H1 (cell line): ENCODE data around the gene TBC1D4. TPM values are rescaled to one million over a fixed set of nuclear protein-coding genes. Genes with fewer than 3 reads are reported as not detected.

ENCODE experiments used
- CTCF ChIA-PET: fragments of 300-600 bp; sonication (Branson Sonifier 250); formaldehyde crosslinking; loops from one replicate; lab custom pipeline; 2021; ENCODE audit not compliant: partially characterized antibody; lab: Charles Lee
- POLR2A ChIA-PET: fragments of 300-600 bp; sonication (Branson Sonifier 250); formaldehyde crosslinking; loops from one replicate; lab custom pipeline; 2021; ENCODE audit warnings: inconsistent platforms; ENCODE audit not compliant: partially characterized antibody; lab: Charles Lee
- DNase-seq, 2 experiments: peaks; one replicate each; pipeline versions ENCODE4 v3.0.0 to v3.0.0-alpha.2; 2010 to 2022; ENCODE audit warnings: low spot score in 2 of 2, low read depth in 1 of 2, mixed read lengths in 1 of 2
- FAIRE-seq: peaks from 2 replicates; lab custom pipeline; 2011; peaks lifted over from hg19 to GRCh38; lab: Jason Lieb, UNC
- H2AFZ ChIP-seq: 2 replicates; pipeline ENCODE4 v1.8.1; 2012; ENCODE audit warnings: low read length, inconsistent platforms
- H2AK5ac ChIP-seq: 2 replicates; pipeline ENCODE4 v1.6.1; 2013; ENCODE audit warnings: low read depth, low read length
- H2BK120ac ChIP-seq: replicated peaks from 2 replicates; pipeline ENCODE3; 2013; ENCODE audit warnings: low read depth, low read length, inconsistent platforms
- H2BK12ac ChIP-seq: 2 replicates; pipeline ENCODE4 v1.6.1; 2013; ENCODE audit warnings: low read depth, low read length
- H2BK15ac ChIP-seq: 2 replicates; pipeline ENCODE4 v1.6.1; 2013; ENCODE audit warnings: low read length
- H2BK20ac ChIP-seq: 2 replicates; pipeline ENCODE4 v1.6.1; 2013; ENCODE audit warnings: low read length
- H2BK5ac ChIP-seq: 2 replicates; pipeline ENCODE4 v1.6.1; 2013; ENCODE audit warnings: low read depth, low read length
- H3K14ac ChIP-seq: 2 replicates; pipeline ENCODE4 v1.6.1; 2013; ENCODE audit warnings: inconsistent platforms; ENCODE audit not compliant: insufficient read length
- H3K18ac ChIP-seq: 2 replicates; pipeline ENCODE4 v1.6.1; 2013; ENCODE audit warnings: low read length; ENCODE audit errors: extremely low read depth
- H3K23ac ChIP-seq: 2 replicates; pipeline ENCODE4 v1.6.1; 2013; ENCODE audit warnings: inconsistent platforms; ENCODE audit not compliant: insufficient read length
- H3K23me2 ChIP-seq: 2 replicates; pipeline ENCODE4 v1.6.1; 2013; ENCODE audit warnings: low read depth, low read length
- H3K27ac ChIP-seq: 2 replicates; pipeline ENCODE4 v1.6.1; 2011; ENCODE audit warnings: low read depth, low read length, inconsistent platforms
- H3K27me3 ChIP-seq, 4 experiments: replicated peaks in 1 of 4; 1 replicate in 1 of 4; 2 replicates in 3 of 4; pipeline versions ENCODE4 v1.6.1 to v1.8.1; 2011 to 2013; ENCODE audit warnings: low read length in 3 of 4, mild to moderate bottlenecking in 3 of 4, inconsistent platforms in 2 of 4, mixed read lengths in 2 of 4, moderate library complexity in 1 of 4; ENCODE audit not compliant: control insufficient read depth in 3 of 4, insufficient read depth in 3 of 4; ENCODE audit errors: extremely low read depth in 1 of 4
- H3K36me3 ChIP-seq, 4 experiments: 2 replicates each; pipeline versions ENCODE4 v1.6.1 to v1.8.1; 2011 to 2013; ENCODE audit warnings: mild to moderate bottlenecking in 4 of 4, low read length in 3 of 4, moderate library complexity in 2 of 4, control low read depth in 1 of 4, inconsistent platforms in 1 of 4; ENCODE audit not compliant: insufficient read depth in 4 of 4, control insufficient read depth in 2 of 4
- H3K4ac ChIP-seq: replicated peaks from 2 replicates; pipeline ENCODE3; 2013; ENCODE audit warnings: low read length, low read depth, mixed read lengths, inconsistent platforms; ENCODE audit not compliant: insufficient read length
- H3K4me1 ChIP-seq, 4 experiments: replicated peaks in 1 of 4; 1 replicate in 1 of 4; 2 replicates in 3 of 4; pipeline versions ENCODE4 v1.6.1 to v1.8.1; 2011 to 2013; ENCODE audit warnings: low read length in 3 of 4, inconsistent platforms in 2 of 4, mixed read lengths in 1 of 4; ENCODE audit not compliant: insufficient read depth in 4 of 4, control insufficient read depth in 3 of 4
- H3K4me2 ChIP-seq, 2 experiments: 2 replicates each; pipeline versions ENCODE4 v1.6.1 to v1.8.1; 2011 to 2013; ENCODE audit warnings: low read depth in 2 of 2, low read length in 2 of 2, control low read depth in 1 of 2, inconsistent platforms in 1 of 2, mild to moderate bottlenecking in 1 of 2; ENCODE audit not compliant: insufficient read depth in 1 of 2
- H3K4me3 ChIP-seq, 4 experiments: fragments of 200-600, 300-600 bp in 1 of 4; sonication (generic), shearing (Covaris generic), sonication (Bioruptor Twin) in 1 of 4; 2 replicates each; pipeline versions ENCODE4 v1.5.1 to v1.8.1; 2011 to 2016; ENCODE audit warnings: low read length in 4 of 4, low read depth in 3 of 4, control low read depth in 2 of 4, inconsistent platforms in 2 of 4, mild to moderate bottlenecking in 2 of 4, mixed read lengths in 1 of 4, moderate library complexity in 1 of 4; ENCODE audit not compliant: insufficient read depth in 2 of 4; ENCODE audit errors: extremely low read depth in 1 of 4
- H3K56ac ChIP-seq: replicated peaks from 2 replicates; pipeline ENCODE3; 2013; ENCODE audit warnings: low read depth, mild to moderate bottlenecking, mixed read lengths, low read length, inconsistent platforms; ENCODE audit not compliant: insufficient read length
- H3K79me1 ChIP-seq: 2 replicates; pipeline ENCODE4 v1.6.1; 2013; ENCODE audit warnings: low read depth, low read length, control low read depth
- H3K79me2 ChIP-seq, 2 experiments: 2 replicates each; pipeline versions ENCODE4 v1.6.1 to v1.8.1; 2012 to 2013; ENCODE audit warnings: low read length in 2 of 2, mild to moderate bottlenecking in 2 of 2, inconsistent platforms in 1 of 2; ENCODE audit not compliant: insufficient read depth in 2 of 2, control insufficient read depth in 1 of 2
- H3K9ac ChIP-seq, 4 experiments: replicated peaks in 1 of 4; 1 replicate in 1 of 4; 2 replicates in 3 of 4; pipeline versions ENCODE4 v1.6.1 to v1.8.1; 2011 to 2013; ENCODE audit warnings: low read depth in 3 of 4, low read length in 3 of 4, control low read depth in 2 of 4, mild to moderate bottlenecking in 2 of 4, moderate library complexity in 2 of 4, inconsistent platforms in 1 of 4; ENCODE audit errors: extremely low read depth in 1 of 4
- H3K9me3 ChIP-seq, 2 experiments: 2 replicates each; pipeline versions ENCODE4 v1.6.1 to v1.8.1; 2012 to 2013; ENCODE audit warnings: mild to moderate bottlenecking in 2 of 2, moderate library complexity in 2 of 2, control low read depth in 1 of 2, inconsistent platforms in 1 of 2, low read depth in 1 of 2, low read length in 1 of 2, mixed read lengths in 1 of 2; ENCODE audit not compliant: insufficient read depth in 2 of 2
- H4K20me1 ChIP-seq, 2 experiments: replicated peaks in 1 of 2; 2 replicates each; pipeline versions ENCODE3 to v1.8.1; 2011 to 2013; ENCODE audit warnings: inconsistent platforms in 2 of 2, low read length in 2 of 2, mild to moderate bottlenecking in 1 of 2; ENCODE audit not compliant: insufficient read depth in 2 of 2, control insufficient read depth in 1 of 2
- H4K5ac ChIP-seq: 2 replicates; pipeline ENCODE4 v1.6.1; 2013; ENCODE audit warnings: low read length, low read depth, mixed read lengths, inconsistent platforms; ENCODE audit not compliant: insufficient read length
- H4K8ac ChIP-seq: 2 replicates; pipeline ENCODE4 v1.8.0; 2013; ENCODE audit warnings: mild to moderate bottlenecking, moderate library complexity, low read length, inconsistent platforms; ENCODE audit not compliant: insufficient read depth; ENCODE audit errors: extremely low read depth
- H4K91ac ChIP-seq: replicated peaks from 2 replicates; pipeline ENCODE3; 2013; ENCODE audit warnings: low read length, mixed read lengths, inconsistent platforms; ENCODE audit not compliant: insufficient read length
- BRCA1 ChIP-seq: IDR thresholded peaks from 2 replicates; pipeline ENCODE4 v1.6.1; 2012; ENCODE audit warnings: low read depth, low read length, improper control_type of control experiment
- CEBPB ChIP-seq: IDR thresholded peaks from 2 replicates; pipeline ENCODE4 v1.6.1; 2012; ENCODE audit warnings: low read depth, low read length
- CHD1 ChIP-seq: IDR thresholded peaks from 2 replicates; pipeline ENCODE4 v1.6.1; 2012; ENCODE audit warnings: low read depth, low read length, improper control_type of control experiment
- CREB1 ChIP-seq: IDR thresholded peaks from 2 replicates; pipeline ENCODE4 v1.6.1; 2012; ENCODE audit warnings: inconsistent platforms
- EP300 ChIP-seq, 2 experiments: IDR thresholded peaks; 1 replicate in 1 of 2; 2 replicates in 1 of 2; pipeline ENCODE4 v1.6.1; 2011 to 2012; ENCODE audit warnings: low read depth in 2 of 2, low read length in 2 of 2, mild to moderate bottlenecking in 2 of 2, borderline replicate concordance in 1 of 2, inconsistent platforms in 1 of 2, moderate library complexity in 1 of 2
- GTF2F1 ChIP-seq: IDR thresholded peaks from 2 replicates; pipeline ENCODE4 v1.6.1; 2012; ENCODE audit warnings: low read depth, low read length, improper control_type of control experiment, borderline replicate concordance
- KDM4A ChIP-seq: IDR thresholded peaks from one replicate; pipeline ENCODE4 v1.7.1; 2012; ENCODE audit warnings: low read depth, mild to moderate bottlenecking, moderate library complexity, low read length, inconsistent platforms; ENCODE audit not compliant: severe bottlenecking
- NRF1 ChIP-seq: IDR thresholded peaks from 2 replicates; pipeline ENCODE4 v1.6.1; 2011; ENCODE audit warnings: mild to moderate bottlenecking, low read depth, low read length, improper control_type of control experiment
- POLR2AphosphoS5 ChIP-seq: IDR thresholded peaks from 2 replicates; pipeline ENCODE4 v1.6.1; 2011; ENCODE audit warnings: low read depth, low read length
- RAD21 ChIP-seq, 2 experiments: IDR thresholded peaks in 1 of 2; conservative IDR thresholded peaks in 1 of 2; 2 replicates each; pipeline ENCODE4 v1.6.1; 2011; ENCODE audit warnings: low read depth in 2 of 2, low read length in 2 of 2, improper control_type of control experiment in 1 of 2, inconsistent platforms in 1 of 2, mild to moderate bottlenecking in 1 of 2, moderate library complexity in 1 of 2
- TAF1 ChIP-seq: IDR thresholded peaks from 2 replicates; pipeline ENCODE4 v1.6.1; 2011; ENCODE audit warnings: mild to moderate bottlenecking, low read depth, low read length
- TBP ChIP-seq: IDR thresholded peaks from 2 replicates; pipeline ENCODE4 v1.6.1; 2011; ENCODE audit warnings: low read depth, low read length, improper control_type of control experiment
- ZNF274 ChIP-seq: IDR thresholded peaks from 2 replicates; pipeline ENCODE4 v1.7.0; 2012; ENCODE audit warnings: low read length, borderline replicate concordance; ENCODE audit errors: extremely low read depth
- WGBS, 2 experiments: shearing (Covaris generic) in 1 of 2; methylation state at CpG; one replicate each; pipeline versions ENCODE4 v1.1.6 to v1.1.7; 2013 to 2015; ENCODE audit warnings: low lambda C conversion rate in 2 of 2, mixed read lengths in 2 of 2, inconsistent platforms in 1 of 2, low coverage in 1 of 2, missing lambda C conversion rate in 1 of 2; ENCODE audit not compliant: insufficient replicate concordance in 2 of 2, insufficient coverage in 1 of 2, insufficient read length in 1 of 2; ENCODE audit errors: extremely low coverage in 1 of 2, missing lambda C conversion rate in 1 of 2; 5-methylcytosine and 5-hydroxymethylcytosine counted together
- polyA plus RNA-seq, 7 experiments: library from polyadenylated mRNA; depleted of rRNA in 3 of 7; stranded (reverse) in 5 of 7; unstranded in 2 of 7; fragments of >200 nt in 5 of 7; fragments of 200-250 nt in 2 of 7; gene quantifications; 1 replicate in 5 of 7; 2 replicates in 1 of 7; 4 replicates in 1 of 7; pipeline versions ENCODE4 v1.2.1 to v1.2.3, GENCODE V29; 2011 to 2013; ENCODE audit warnings: missing spikeins in 2 of 7, mixed read lengths in 2 of 7
- total RNA-seq: library from RNA; stranded (reverse); fragmentation: NEBNext Ultra II Directional; extraction: Animal tissue kit (Norgen Biotek cat#: 25700); gene quantifications from 2 replicates; pipeline ENCODE4 v1.2.1, GENCODE V29; 2021
- TF ChIP-seq, protein P1 (sequence below): IDR thresholded peaks from 2 replicates; pipeline ENCODE4 v1.6.1; 2011; ENCODE audit warnings: low read length, improper control_type of control experiment

TBC1D4 gene
- total and polyA plus RNA-seq, 2 of the 8 experiments (the other 6 are each of a cell fraction or from before 2014, with no cell fraction given) = 16.7 to 39.0 TPM

DNA sequence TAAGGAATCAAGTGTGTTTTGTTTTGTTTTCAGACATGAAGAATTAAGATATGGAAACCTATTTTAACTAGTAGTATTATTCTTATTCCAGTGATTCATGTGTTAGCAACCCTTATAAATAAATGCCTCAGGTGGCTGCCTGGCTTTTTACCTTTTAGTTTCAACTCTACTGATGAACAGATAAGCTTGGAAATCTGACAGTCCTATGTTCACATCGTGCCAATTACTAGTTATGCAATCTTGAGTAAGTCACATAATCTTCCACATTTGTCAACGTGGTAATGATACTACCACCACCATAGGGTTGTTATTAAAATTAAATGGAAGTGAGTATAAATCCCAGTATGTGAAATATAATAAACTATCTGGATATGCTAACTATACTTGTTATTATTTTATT is 64.3 kb downstream of the TBC1D4 start:
- Histone ChIP-seq H3K18ac (no peak overlapping the region), H4K5ac (no peak overlapping the region), H3K79me2 (peaks cover 0 to 13% of the 10 kb centered on the region in 2 experiments; a peak in 2 of 4 replicates), H3K4me1 (peaks cover 0 to 6% (median 2%) of the 10 kb centered on the region in 4 experiments; a peak in 3 of 7 replicates), H2BK120ac (no peak overlapping the region), H3K79me1 (peaks cover 5% of the 10 kb centered on the region; the same call in 1 of the 2 replicates), H2BK20ac (no peak overlapping the region), H3K23me2 (no peaks in the 10 kb centered on the region; the same call in 1 of the 2 replicates), H3K4ac (no peak overlapping the region), H3K56ac (no peak overlapping the region), H2BK5ac (no peak overlapping the region), H3K9ac (no peak overlapping the region), H3K4me2 (no peak overlapping the region), H3K23ac (no peak overlapping the region), H3K4me3 (no peak overlapping the region), H4K91ac (no peak overlapping the region), H4K8ac (no peak overlapping the region), H3K36me3 (no peaks in the 10 kb centered on the region), H4K20me1 (peaks cover 0 to 8% of the 10 kb centered on the region in 2 experiments), H2AFZ (no peak overlapping the region), H3K27ac (no peak overlapping the region), H3K9me3 (no peaks in the 10 kb centered on the region), H2BK15ac (no peak overlapping the region), H2AK5ac (no peak overlapping the region), H3K14ac (no peak overlapping the region), H3K27me3 (no peaks in the 10 kb centered on the region), H2BK12ac (no peak overlapping the region)
- no peak for DNase-seq
- ChIA-PET POLR2A (no interaction called here), CTCF (interaction anchor here (0.9 to 1.9 kb wide), 6 partner anchors 8 to 112 kb away, joined by 3 to 9 read pairs (median 4); no protein-coding TSS in a partner anchor)
- 96% methylated on average over 2 of the region's 2 CpGs; no CpG with 5 or more reads in 1 of the 2 experiments for WGBS, 2 experiments
- no peak for FAIRE-seq
- no peak for TF ChIP-seq KDM4A
- no peak for TF ChIP-seq CREB1
- TF ChIP-seq BRCA1 = no peak
- TF ChIP-seq EP300 (IDR thresholded peaks at IDR 0.05; ENCODE audit: borderline replicate concordance in 1 of 2, low read depth in 2 of 2, low read length in 2 of 2) = no peak
- no peak for TF ChIP-seq TBP
- no peak for TF ChIP-seq CEBPB
- no peak for TF ChIP-seq NRF1
- TF ChIP-seq RAD21 (IDR thresholded peaks at IDR 0.05 in 1 of 2, conservative IDR thresholded peaks at IDR 0.05 in 1 of 2; ENCODE audit: low read depth in 2 of 2, low read length in 2 of 2) = no peak
- TF ChIP-seq ZNF274 = no peak
- no peak for TF ChIP-seq POLR2AphosphoS5
- no peak for TF ChIP-seq CHD1
- no peak for TF ChIP-seq TAF1
- no peak for TF ChIP-seq GTF2F1
- TF ChIP-seq, protein P1, sequence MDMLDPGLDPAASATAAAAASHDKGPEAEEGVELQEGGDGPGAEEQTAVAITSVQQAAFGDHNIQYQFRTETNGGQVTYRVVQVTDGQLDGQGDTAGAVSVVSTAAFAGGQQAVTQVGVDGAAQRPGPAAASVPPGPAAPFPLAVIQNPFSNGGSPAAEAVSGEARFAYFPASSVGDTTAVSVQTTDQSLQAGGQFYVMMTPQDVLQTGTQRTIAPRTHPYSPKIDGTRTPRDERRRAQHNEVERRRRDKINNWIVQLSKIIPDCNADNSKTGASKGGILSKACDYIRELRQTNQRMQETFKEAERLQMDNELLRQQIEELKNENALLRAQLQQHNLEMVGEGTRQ = no peak
